Measurements from ENCODE around the gene ERG28. TPM values are rescaled to one million over a fixed set of nuclear protein-coding genes. Genes with fewer than 3 reads are reported as not detected.
"Not testable (repeated sequence)": the region's sequence is repeated elsewhere in the genome, so short reads cannot be mapped to it uniquely, and the experiment has no call there.

The ERG28 gene
- polyA plus RNA-seq (2013, experiment 1 of 2; ENCODE audit: insufficient read length), result 12.0 TPM
- 14.5 TPM for polyA plus RNA-seq (2013, experiment 2 of 2; ENCODE audit: insufficient read length)

GRCh38 chr14:75660630-75661498 lies at the start of gene ERG28, which contains the start of gene TTLL5:
Gene ERG28, minus strand, starts transcription at chr14:75660876. Its CDS starts 3,374 bp downstream, at chr14:75657502.
Gene TTLL5, plus strand, starts transcription at chr14:75661246. Its CDS starts 1,904 bp downstream, at chr14:75663150.
- peak; percentile 97 for DNase-seq

- DNase-seq, result peak; percentile 74
Measured at GRCh38 chr14:75709207-75709812, 48.6 kb upstream of the ERG28 start.

- DNase-seq, result no peak
Measured at GRCh38 chr14:75705014-75705413, 44.3 kb upstream of the ERG28 start.

GRCh38 chr14:75703467-75703866 lies 42.8 kb upstream of the ERG28 start:
- DNase-seq, result no peak

- DNase-seq, result peak; percentile 7
Measured at GRCh38 chr14:75702616-75703261, 42.1 kb upstream of the ERG28 start.

- DNase-seq, result no peak
Measured at GRCh38 chr14:75702122-75702521, 41.4 kb upstream of the ERG28 start.

GRCh38 chr14:75700295-75700694 lies 39.6 kb upstream of the ERG28 start:
- no peak for DNase-seq

GRCh38 chr14:75699331-75699730 lies 38.7 kb upstream of the ERG28 start:
- DNase-seq, result no peak

GRCh38 chr14:75697918-75698317 lies 37.2 kb upstream of the ERG28 start:
- no peak for DNase-seq

- DNase-seq, result no peak
Measured at GRCh38 chr14:75697386-75697785, 36.7 kb upstream of the ERG28 start.

GRCh38 chr14:75695025-75695424 lies 34.3 kb upstream of the ERG28 start:
- DNase-seq, result not testable (repeated sequence)

GRCh38 chr14:75690010-75690409 lies 29.3 kb upstream of the ERG28 start:
- DNase-seq, result no peak

GRCh38 chr14:75689012-75689411 lies 28.3 kb upstream of the ERG28 start:
- no peak for DNase-seq

- no peak for DNase-seq
Measured at GRCh38 chr14:75685910-75686309, 25.2 kb upstream of the ERG28 start.

GRCh38 chr14:75675265-75675960 lies 14.7 kb upstream of the ERG28 start:
- DNase-seq, result peak; percentile 9

- no peak for DNase-seq
Measured at GRCh38 chr14:75673345-75674035, 12.8 kb upstream of the ERG28 start.

- no peak for DNase-seq
Measured at GRCh38 chr14:75672605-75673192, 12.0 kb upstream of the ERG28 start.

GRCh38 chr14:75667099-75667765 lies 6.6 kb upstream of the ERG28 start:
- DNase-seq, result no peak

- no peak for DNase-seq
Measured at GRCh38 chr14:75662966-75663365, 2.3 kb upstream of the ERG28 start.

GRCh38 chr14:75661499-75661814 lies 781 bp upstream of the ERG28 start:
- no peak for DNase-seq

GRCh38 chr14:75660238-75660629 lies 442 bp downstream of the ERG28 start:
- DNase-seq, result no peak

Data from fibroblast of skin of back (primary cell).